ENCODE results near the gene S100A13. TPM values are rescaled to one million over a fixed set of nuclear protein-coding genes. Genes with fewer than 3 reads are reported as not detected.

S100A13 gene
- total RNA-seq, 4 donors from 2014 or later, result 219 to 545 (median 343) TPM

GRCh38 chr1:153570874-153571273 is 56.4 kb downstream of the S100A13 start:
- Histone ChIP-seq H3K36me3 (no peaks in the 10 kb centered on the region), H3K4me3 (replicated peaks in 1 of 3) (no peak overlapping the region), H3K9me3 (no peaks in the 10 kb centered on the region), H3K27ac (no peak overlapping the region), H3K27me3 (no peaks in the 10 kb centered on the region), H3K4me1 (peaks cover 26 to 39% of the 10 kb centered on the region in 2 donors)
- intact Hi-C loops (cut with DNase I), result loop anchor here (10.0 kb wide), 1 partner anchor 94 kb away; no protein-coding TSS in a partner anchor
- DNase-seq, result no peak
- 88 to 98% methylated on average over 5 of the region's 5 CpGs for WGBS, 2 donors
- TF ChIP-seq CTCF (IDR thresholded peaks at IDR 0.05) (no peak), POLR2A (IDR thresholded peaks at IDR 0.05) (no peak)

- no peak overlapping the region for H3K27ac ChIP-seq
- DNase-seq, result no peak
- 89% methylated on average over 8 of the region's 8 CpGs for WGBS, 2 donors
- H3K9me3 ChIP-seq, result no peaks in the 10 kb centered on the region
- TF ChIP-seq POLR2A (IDR thresholded peaks at IDR 0.05), result no peak
- TF ChIP-seq CTCF (IDR thresholded peaks at IDR 0.05), result no peak
- H3K4me3 ChIP-seq (replicated peaks in 1 of 3), result no peak overlapping the region
- H3K27me3 ChIP-seq, result no peaks in the 10 kb centered on the region
- intact Hi-C loops (cut with DNase I), result loop anchor here (2.0 kb wide), 2 partner anchors 37 to 59 kb away; no protein-coding TSS in a partner anchor
- H3K36me3 ChIP-seq, result no peaks in the 10 kb centered on the region
- H3K4me1 ChIP-seq, result peaks cover 37 to 53% of the 10 kb centered on the region in 2 donors
Observed at GRCh38 chr1:153569465-153569864, 57.8 kb downstream of the S100A13 start.

Other genes starting within 250 kb of the S100A13 start
- 10 to 100 TPM in 1 of 4 donors, 1 to 10 TPM in 2, not detected in 1; 2.8 to 35.6 (median 6.2) TPM for gene S100A8, start 236.4 kb downstream of the S100A13 start, total RNA-seq
- not detected for gene S100A7A, start 211.0 kb downstream of the S100A13 start, total RNA-seq
- not detected for gene S100A7, start 166.9 kb downstream of the S100A13 start, total RNA-seq
- gene S100A6, start 91.5 kb downstream of the S100A13 start, total RNA-seq, result 100 to 1,000 TPM; 128 to 573 (median 360) TPM
- 10 to 100 TPM in 1 of 4 donors, 1 to 10 TPM in 3; 2.2 to 12.6 (median 6.5) TPM for gene S100A5, start 86.6 kb downstream of the S100A13 start, total RNA-seq
- 100 to 1,000 TPM in 2 of 4 donors, 10 to 100 TPM in 2; 57.3 to 251 (median 133) TPM for gene S100A4, start 81.7 kb downstream of the S100A13 start, total RNA-seq
- gene S100A3, start 78.2 kb downstream of the S100A13 start, total RNA-seq, result 1 to 10 TPM in 1 of 4 donors, under 1 TPM in 1, not detected in 2; 0.83 to 1.7 TPM
- 10 to 100 TPM in 1 of 4 donors, 1 to 10 TPM in 3; 2.6 to 10.1 (median 5.9) TPM for gene S100A2, start 61.7 kb downstream of the S100A13 start, total RNA-seq
- gene S100A16, start 14.4 kb downstream of the S100A13 start, total RNA-seq, result 100 to 1,000 TPM in 1 of 4 donors, 10 to 100 TPM in 3; 62.7 to 104 (median 76.3) TPM
- 100 to 1,000 TPM; 112 to 175 (median 132) TPM for gene S100A14, start 11.2 kb downstream of the S100A13 start, total RNA-seq
- 100 to 1,000 TPM; 139 to 498 (median 231) TPM for gene S100A1, start 929 bp upstream of the S100A13 start, total RNA-seq
- gene CHTOP, start 6.6 kb upstream of the S100A13 start, total RNA-seq, result 100 to 1,000 TPM in 3 of 4 donors, 10 to 100 TPM in 1; 99.1 to 124 (median 105) TPM
- 10 to 100 TPM; 52.0 to 71.9 (median 63.9) TPM for gene SNAPIN, start 31.2 kb upstream of the S100A13 start, total RNA-seq
- gene ILF2, start 43.5 kb upstream of the S100A13 start, total RNA-seq, result 100 to 1,000 TPM; 111 to 167 (median 151) TPM
- 10 to 100 TPM; 20.9 to 35.1 (median 30.0) TPM for gene NPR1, start 51.2 kb upstream of the S100A13 start, total RNA-seq
- 10 to 100 TPM; 50.0 to 60.9 (median 56.3) TPM for gene INTS3, start 100.5 kb upstream of the S100A13 start, total RNA-seq
- gene SLC27A3, start 147.9 kb upstream of the S100A13 start, total RNA-seq, result 10 to 100 TPM; 14.4 to 32.5 (median 23.2) TPM

Measured in thyroid gland (tissue), 4 donors.